GM12878 (cell line): Measurements from ENCODE around the gene PELI2. TPM values are rescaled to one million over a fixed set of nuclear protein-coding genes. Genes with fewer than 3 reads are reported as not detected.

Source experiments
- CBFB ChIP-seq: IDR thresholded peaks from 2 replicates; pipeline ENCODE4 v1.6.1; 2016; ENCODE audit warnings: antibody characterized with exemption, low read depth
- ELK1 ChIP-seq: IDR thresholded peaks from 2 replicates; pipeline ENCODE4 v1.6.1; 2012; ENCODE audit warnings: low read depth, low read length, improper control_type of control experiment
- IRF4 ChIP-seq: IDR thresholded peaks from 2 replicates; pipeline ENCODE4 v1.6.1; 2011; ENCODE audit warnings: low read depth, low read length
- PRDM15 ChIP-seq: fragments of 450-650 bp; formaldehyde crosslinking; IDR thresholded peaks from 2 replicates; pipeline ENCODE4 v1.4.0; 2020; ENCODE audit warnings: mild to moderate bottlenecking, moderate library complexity
- RFX5 ChIP-seq: IDR thresholded peaks from 2 replicates; pipeline ENCODE4 v1.6.1; 2011; ENCODE audit warnings: low read depth, low read length, improper control_type of control experiment
- ZBTB33 ChIP-seq: fragments of 450-650 bp; IDR thresholded peaks from 2 replicates; pipeline ENCODE4 v1.6.1; 2017; ENCODE audit warnings: mild to moderate bottlenecking
- ZNF207 ChIP-seq: fragments of 450-650 bp; IDR thresholded peaks from 2 replicates; pipeline ENCODE4 v1.6.1; 2014; ENCODE audit warnings: antibody characterized with exemption, mild to moderate bottlenecking, borderline replicate concordance
- ZSCAN29 ChIP-seq: fragments of 450-650 bp; IDR thresholded peaks from 2 replicates; pipeline ENCODE4 v1.6.1; 2017; ENCODE audit warnings: mild to moderate bottlenecking, moderate library complexity
- polyA plus RNA-seq, 11 experiments: library from polyadenylated mRNA; depleted of rRNA in 4 of 11; unstranded in 6 of 11; stranded (reverse) in 5 of 11; fragments of >200 nt; fragmentation: Nextera tagmentation in 4 of 11; fragmentation: Illumina TruSeq in 1 of 11; extraction: Ambion mirVana in 4 of 11; extraction: Trizol in 1 of 11; gene quantifications; 1 replicate in 1 of 11; 2 replicates in 10 of 11; pipeline versions ENCODE4 v1.2.1 to v1.2.3, GENCODE V29; 2011 to 2016; ENCODE audit warnings: inconsistent platforms in 2 of 11, missing spikeins in 2 of 11, low read depth in 1 of 11
- total RNA-seq, 4 experiments: library from RNA; depleted of rRNA in 3 of 4; stranded (reverse); fragments of >200 nt in 3 of 4; fragmentation: Illumina TruSeq in 1 of 4; extraction: Trizol in 1 of 4; gene quantifications; 2 replicates each; pipeline versions ENCODE4 v1.2.1 to v1.2.3, GENCODE V29; 2013 to 2021
- TF ChIP-seq, protein P1 (sequence below), 3 experiments: IDR thresholded peaks in 2 of 3; conservative IDR thresholded peaks in 1 of 3; 2 replicates each; pipeline ENCODE4 v1.5.1; 2011; ENCODE audit warnings: low read depth in 3 of 3, low read length in 3 of 3, mild to moderate bottlenecking in 3 of 3, control low read depth in 2 of 3, moderate library complexity in 2 of 3, inconsistent platforms in 1 of 3, mixed read lengths in 1 of 3; ENCODE audit not compliant: control insufficient read depth in 2 of 3, insufficient read depth in 1 of 3; ENCODE audit errors: extremely low read depth in 1 of 3
- TF ChIP-seq, protein P2 (sequence below): IDR thresholded peaks from 2 replicates; pipeline ENCODE4 v1.6.1; 2011; ENCODE audit warnings: borderline replicate concordance, low read depth, mild to moderate bottlenecking, moderate library complexity, mixed read lengths, low read length; ENCODE audit not compliant: insufficient read depth; ENCODE audit errors: extremely low read length

PELI2 gene
- total and polyA plus RNA-seq, 10 of the 15 experiments (the other 5 are each of a cell fraction or from before 2014, with no cell fraction given), result under 0.01 to 0.10 (median 0.01) TPM; not detected in 3

- TF ChIP-seq ZBTB33, result no peak
- no peak for TF ChIP-seq RFX5
- TF ChIP-seq PRDM15 (CRISPR knock-in tag), result no peak
- no peak for TF ChIP-seq IRF4
- TF ChIP-seq, protein P1, sequence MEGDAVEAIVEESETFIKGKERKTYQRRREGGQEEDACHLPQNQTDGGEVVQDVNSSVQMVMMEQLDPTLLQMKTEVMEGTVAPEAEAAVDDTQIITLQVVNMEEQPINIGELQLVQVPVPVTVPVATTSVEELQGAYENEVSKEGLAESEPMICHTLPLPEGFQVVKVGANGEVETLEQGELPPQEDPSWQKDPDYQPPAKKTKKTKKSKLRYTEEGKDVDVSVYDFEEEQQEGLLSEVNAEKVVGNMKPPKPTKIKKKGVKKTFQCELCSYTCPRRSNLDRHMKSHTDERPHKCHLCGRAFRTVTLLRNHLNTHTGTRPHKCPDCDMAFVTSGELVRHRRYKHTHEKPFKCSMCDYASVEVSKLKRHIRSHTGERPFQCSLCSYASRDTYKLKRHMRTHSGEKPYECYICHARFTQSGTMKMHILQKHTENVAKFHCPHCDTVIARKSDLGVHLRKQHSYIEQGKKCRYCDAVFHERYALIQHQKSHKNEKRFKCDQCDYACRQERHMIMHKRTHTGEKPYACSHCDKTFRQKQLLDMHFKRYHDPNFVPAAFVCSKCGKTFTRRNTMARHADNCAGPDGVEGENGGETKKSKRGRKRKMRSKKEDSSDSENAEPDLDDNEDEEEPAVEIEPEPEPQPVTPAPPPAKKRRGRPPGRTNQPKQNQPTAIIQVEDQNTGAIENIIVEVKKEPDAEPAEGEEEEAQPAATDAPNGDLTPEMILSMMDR (IDR thresholded peaks at IDR 0.05 in 2 of 3, conservative IDR thresholded peaks at IDR 0.05 in 1 of 3; ENCODE audit: control insufficient read depth in 2 of 3, extremely low read depth in 1 of 3, insufficient read depth in 1 of 3, low read depth in 3 of 3, low read length in 3 of 3), result no peak
- no peak for TF ChIP-seq ZSCAN29
- TF ChIP-seq CBFB, result no peak
- TF ChIP-seq ELK1, result no peak
- no peak for TF ChIP-seq ZNF207
- TF ChIP-seq, protein P2, sequence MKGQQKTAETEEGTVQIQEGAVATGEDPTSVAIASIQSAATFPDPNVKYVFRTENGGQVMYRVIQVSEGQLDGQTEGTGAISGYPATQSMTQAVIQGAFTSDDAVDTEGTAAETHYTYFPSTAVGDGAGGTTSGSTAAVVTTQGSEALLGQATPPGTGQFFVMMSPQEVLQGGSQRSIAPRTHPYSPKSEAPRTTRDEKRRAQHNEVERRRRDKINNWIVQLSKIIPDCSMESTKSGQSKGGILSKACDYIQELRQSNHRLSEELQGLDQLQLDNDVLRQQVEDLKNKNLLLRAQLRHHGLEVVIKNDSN, result no peak
- TF ChIP-seq, all 136 proteins: peak for 0
Measured at GRCh38 chr14:56156096-56156495, 37.9 kb downstream of the PELI2 start (continued).
